Lung (tissue), 12 donors: ENCODE measurements around the gene FBXO17. TPM values are rescaled to one million over a fixed set of nuclear protein-coding genes. Genes with fewer than 3 reads are reported as not detected.
"Not testable (repeated sequence)": the region's sequence is repeated elsewhere in the genome, so short reads cannot be mapped to it uniquely, and the experiment has no call there.

ENCODE experiments used
- ATAC-seq: fragments of 200-7000 bp; cut with Tn5 transposase; one replicate; pipeline ENCODE4 v1.9.1; 2020; ENCODE audit warnings: moderate number of reproducible peaks; ENCODE audit not compliant: insufficient read depth, low FRiP score
- DNase-seq, 3 donors: peaks; one replicate each; pipeline ENCODE4 v3.0.0-alpha.2; 2013 to 2017
- H3K27ac ChIP-seq, 2 donors: one replicate each; pipeline ENCODE4 v1.5.1; 2013; ENCODE audit warnings: mild to moderate bottlenecking in 2 of 2, moderate library complexity in 2 of 2, control low read depth in 1 of 2, inconsistent platforms in 1 of 2, low read depth in 1 of 2, low read length in 1 of 2
- H3K27me3 ChIP-seq, 3 donors: one replicate each; pipeline ENCODE4 v1.5.1; 2013; ENCODE audit warnings: low read length in 2 of 3; ENCODE audit not compliant: control insufficient read depth in 3 of 3, insufficient read depth in 3 of 3
- H3K36me3 ChIP-seq, 4 donors: one replicate each; pipeline ENCODE4 v1.5.1; 2013; ENCODE audit warnings: low read length in 4 of 4, mild to moderate bottlenecking in 1 of 4, moderate library complexity in 1 of 4; ENCODE audit not compliant: control insufficient read depth in 4 of 4, insufficient read depth in 4 of 4
- H3K4me1 ChIP-seq, 5 donors: one replicate each; pipeline ENCODE4 v1.5.1; 2013; ENCODE audit warnings: low read length in 5 of 5, mild to moderate bottlenecking in 2 of 5, moderate library complexity in 1 of 5; ENCODE audit not compliant: control insufficient read depth in 5 of 5, insufficient read depth in 5 of 5
- H3K4me3 ChIP-seq: one replicate; pipeline ENCODE4 v1.5.1; 2013; ENCODE audit warnings: mild to moderate bottlenecking, control low read depth, moderate library complexity
- H3K9ac ChIP-seq, 2 donors: one replicate each; pipeline ENCODE4 v1.5.1; 2013; ENCODE audit warnings: low read length in 2 of 2, control low read depth in 1 of 2; ENCODE audit not compliant: insufficient read depth in 1 of 2
- H3K9me3 ChIP-seq, 4 donors: one replicate each; pipeline ENCODE4 v1.5.1; 2013; ENCODE audit warnings: low read length in 3 of 4, mild to moderate bottlenecking in 1 of 4, moderate library complexity in 1 of 4; ENCODE audit not compliant: control insufficient read depth in 4 of 4, insufficient read depth in 3 of 4
- WGBS, 2 donors: extraction: QIAGEN DNeasy Blood & Tissue Kit; methylation state at CpG; one replicate each; pipeline ENCODE4 v1.1.7; 2013; 5-methylcytosine and 5-hydroxymethylcytosine counted together
- polyA plus RNA-seq, 2 donors: library from polyadenylated mRNA; stranded (reverse); fragments of 200-250 nt; gene quantifications; one replicate each; pipeline ENCODE4 v1.2.1, GENCODE V29; 2013
- total RNA-seq, 2 donors: library from RNA; depleted of rRNA in 1 of 2; stranded (reverse); fragments of >200 nt in 1 of 2; gene quantifications; one replicate each; pipeline ENCODE4 v1.2.1, GENCODE V29; 2014 to 2021
- TF ChIP-seq, protein P1 (sequence below): IDR thresholded peaks from 2 replicates; pipeline ENCODE4 v1.5.1; 2012; ENCODE audit warnings: mild to moderate bottlenecking; ENCODE audit errors: control extremely low read depth, extremely low read depth
- donor health status: control.
- donor health status: control.
- donor health status: Bipolar disorder and iron deficiency.
- donor health status: healthy.
- donor health status: DM: yes; HTN: yes; CAD: no.

The FBXO17 gene
- total and polyA plus RNA-seq, 4 donors, result 5.1 to 18.8 (median 8.9) TPM

DNA sequence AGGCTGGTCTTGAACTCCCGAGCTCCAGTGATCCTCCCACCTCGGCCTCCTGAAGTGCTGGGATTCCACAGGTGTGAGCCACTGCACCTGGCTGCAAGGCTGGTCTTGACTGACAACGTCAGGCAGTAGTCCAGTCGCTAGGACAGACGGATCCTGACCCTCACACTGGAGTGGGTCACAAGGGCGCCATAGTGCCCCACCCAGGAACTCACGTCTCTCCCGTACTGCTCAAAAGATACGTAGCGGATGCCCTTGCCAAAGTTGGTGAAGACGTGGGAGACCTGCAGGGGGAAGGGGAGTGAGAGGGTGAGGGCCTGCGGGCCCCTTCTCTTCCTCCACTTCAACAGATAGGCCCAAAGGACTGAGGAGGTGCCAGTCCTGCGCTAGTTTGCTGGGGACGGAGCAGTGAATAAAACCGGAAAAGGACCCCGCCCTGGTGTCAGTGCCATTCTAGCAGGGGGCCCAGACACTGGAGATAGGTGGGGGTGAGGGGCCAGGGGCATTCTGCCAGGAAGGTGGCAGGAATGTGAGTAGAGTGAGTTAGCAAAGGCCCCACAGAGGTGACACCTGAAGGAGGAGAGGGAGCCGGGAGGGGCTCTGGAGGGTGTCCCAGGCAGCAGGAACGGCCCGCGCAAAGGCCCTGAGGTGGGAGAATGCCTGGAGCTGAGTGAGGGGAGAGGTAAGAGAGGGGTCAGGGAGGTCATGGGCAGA, 32.9 kb downstream of the FBXO17 start:
- TF ChIP-seq, protein P1, sequence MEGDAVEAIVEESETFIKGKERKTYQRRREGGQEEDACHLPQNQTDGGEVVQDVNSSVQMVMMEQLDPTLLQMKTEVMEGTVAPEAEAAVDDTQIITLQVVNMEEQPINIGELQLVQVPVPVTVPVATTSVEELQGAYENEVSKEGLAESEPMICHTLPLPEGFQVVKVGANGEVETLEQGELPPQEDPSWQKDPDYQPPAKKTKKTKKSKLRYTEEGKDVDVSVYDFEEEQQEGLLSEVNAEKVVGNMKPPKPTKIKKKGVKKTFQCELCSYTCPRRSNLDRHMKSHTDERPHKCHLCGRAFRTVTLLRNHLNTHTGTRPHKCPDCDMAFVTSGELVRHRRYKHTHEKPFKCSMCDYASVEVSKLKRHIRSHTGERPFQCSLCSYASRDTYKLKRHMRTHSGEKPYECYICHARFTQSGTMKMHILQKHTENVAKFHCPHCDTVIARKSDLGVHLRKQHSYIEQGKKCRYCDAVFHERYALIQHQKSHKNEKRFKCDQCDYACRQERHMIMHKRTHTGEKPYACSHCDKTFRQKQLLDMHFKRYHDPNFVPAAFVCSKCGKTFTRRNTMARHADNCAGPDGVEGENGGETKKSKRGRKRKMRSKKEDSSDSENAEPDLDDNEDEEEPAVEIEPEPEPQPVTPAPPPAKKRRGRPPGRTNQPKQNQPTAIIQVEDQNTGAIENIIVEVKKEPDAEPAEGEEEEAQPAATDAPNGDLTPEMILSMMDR, result no peak
- Histone ChIP-seq H3K36me3 (peaks cover 0 to 20% (median 12%) of the 10 kb centered on the region in 4 donors), H3K4me1 (no peaks in the 10 kb centered on the region), H3K4me3 (no peak overlapping the region), H3K27me3 (no peaks in the 10 kb centered on the region), H3K9me3 (no peaks in the 10 kb centered on the region), H3K27ac (no peak overlapping the region), H3K9ac (no peak overlapping the region)
- WGBS, 2 donors, result 77 to 89% methylated on average over 20 of the region's 20 CpGs
- no peak for DNase-seq
- ATAC-seq, result no peak

DNA sequence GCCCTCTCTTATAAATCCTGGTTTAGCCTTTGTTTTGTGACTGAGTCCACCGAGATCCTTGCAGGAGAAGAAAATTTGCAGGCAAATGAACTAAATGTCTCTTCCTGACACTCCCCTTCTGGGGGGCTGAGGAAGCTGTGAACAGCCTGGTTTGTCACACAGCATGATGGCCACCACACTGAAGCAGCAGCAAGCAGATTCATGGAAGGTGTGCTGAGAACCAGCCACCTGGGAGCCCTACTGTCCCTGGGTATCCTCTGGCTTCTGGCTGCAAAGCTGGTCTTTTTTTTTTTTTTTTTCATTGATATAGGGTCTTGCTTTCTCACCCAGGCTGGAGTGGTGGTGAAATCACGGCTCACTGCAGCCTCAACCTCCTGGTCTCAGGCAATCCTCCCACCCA, 33.6 kb downstream of the FBXO17 start:
- no peak for ATAC-seq
- TF ChIP-seq, protein P1, result no peak
- Histone ChIP-seq H3K4me3 (no peak overlapping the region), H3K36me3 (peaks cover 0 to 19% (median 11%) of the 10 kb centered on the region in 4 donors), H3K9ac (no peak overlapping the region), H3K27me3 (no peaks in the 10 kb centered on the region), H3K4me1 (no peaks in the 10 kb centered on the region), H3K9me3 (no peaks in the 10 kb centered on the region), H3K27ac (no peak overlapping the region)
- WGBS, 2 donors, result 85 to 90% methylated on average over 2 of the region's 2 CpGs
- DNase-seq, result no peak

DNA sequence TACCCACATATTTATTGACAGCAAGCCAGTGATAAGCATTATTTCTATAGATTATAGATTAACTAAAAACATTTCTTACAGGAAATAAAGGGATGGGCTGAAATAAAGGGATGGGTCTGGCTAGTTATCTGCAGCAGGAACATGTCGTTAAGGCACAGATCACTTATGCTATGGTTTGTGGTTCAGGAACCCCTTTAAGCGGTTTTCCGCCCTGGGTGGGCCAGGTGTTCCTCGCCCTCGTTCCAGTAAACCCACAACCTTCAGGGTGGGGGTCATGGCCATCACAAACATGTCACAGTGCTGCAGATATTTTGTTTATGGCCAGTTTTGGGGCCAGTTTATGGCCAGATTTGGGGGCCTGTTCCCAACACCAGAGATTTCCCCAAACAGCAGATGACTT, 34.1 kb downstream of the FBXO17 start:
- WGBS, 2 donors, result 76 to 80% methylated on average over 5 of the region's 5 CpGs
- H3K9ac ChIP-seq, H3K27me3 ChIP-seq, H3K9me3 ChIP-seq, DNase-seq, H3K27ac ChIP-seq, ATAC-seq, H3K4me3 ChIP-seq, H3K4me1 ChIP-seq: not testable (repeated sequence)
- H3K36me3 ChIP-seq, result peaks cover 0 to 14% (median 8%) of the 10 kb centered on the region in 4 donors

DNA sequence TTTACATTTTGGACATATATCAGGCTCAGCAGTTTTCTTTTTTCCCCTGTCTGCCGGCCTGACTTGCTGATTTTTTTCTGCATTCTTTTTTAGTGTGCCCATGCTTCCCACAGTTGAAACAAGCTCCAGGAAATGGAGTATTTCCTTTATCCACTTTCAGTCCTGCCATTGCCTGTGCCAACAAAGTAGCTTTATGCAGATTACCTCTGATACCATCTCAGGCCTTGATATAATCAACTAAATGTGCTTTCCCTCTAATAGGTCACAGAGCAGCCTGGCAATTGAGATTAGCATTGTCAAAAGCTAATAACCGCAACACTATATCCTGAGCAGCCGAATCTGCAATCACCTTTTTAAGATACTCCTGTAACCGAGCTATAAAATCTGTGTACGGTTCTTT, 35.6 kb downstream of the FBXO17 start:
- H3K9ac ChIP-seq, result no peak overlapping the region
- H3K4me3 ChIP-seq, result no peak overlapping the region
- TF ChIP-seq, protein P1, result no peak
- no peaks in the 10 kb centered on the region for H3K9me3 ChIP-seq
- ATAC-seq (no peak), DNase-seq (no peak)
- H3K36me3 ChIP-seq, result peaks cover 0 to 12% (median 2%) of the 10 kb centered on the region in 4 donors
- H3K27ac ChIP-seq, result no peak overlapping the region
- no peaks in the 10 kb centered on the region for H3K27me3 ChIP-seq
- 27 to 50% methylated on average over 5 of the region's 5 CpGs for WGBS, 2 donors
- no peaks in the 10 kb centered on the region for H3K4me1 ChIP-seq
